HEK293 (cell line): ENCODE measurements around the gene PLCL2.

Experiments used
- CTCF ChIA-PET: fragments of 350-600 bp; formaldehyde crosslinking; extraction: SDS; loops from one replicate; lab custom pipeline; 2021; ENCODE audit warnings: antibody characterized with exemption; lab: Yijun Ruan, JAX
- POLR2A ChIA-PET: fragments of 300-600 bp; formaldehyde crosslinking; extraction: SDS; loops from one replicate; lab custom pipeline; 2020; ENCODE audit warnings: antibody characterized with exemption, inconsistent platforms; lab: Yijun Ruan, JAX
- H3K27ac ChIP-seq: fragments of 200-500 bp; sonication (Bioruptor generic); 2 replicates; pipeline ENCODE4 v1.5.1; 2014; ENCODE audit warnings: low read depth, low read length, control low read depth, inconsistent platforms; ENCODE audit errors: extremely low read depth
- H3K36me3 ChIP-seq, 2 experiments: fragments of 200-500 bp in 1 of 2; sonication (Bioruptor generic) in 1 of 2; 1 replicate in 1 of 2; 2 replicates in 1 of 2; pipeline ENCODE4 v1.5.1; 2014 to 2017; ENCODE audit warnings: inconsistent platforms in 2 of 2, low read length in 2 of 2; ENCODE audit not compliant: control insufficient read depth in 2 of 2, insufficient read depth in 1 of 2
- H3K4me1 ChIP-seq: fragments of 200-500 bp; sonication (Bioruptor generic); 2 replicates; pipeline ENCODE4 v1.5.1; 2014; ENCODE audit warnings: mild to moderate bottlenecking, low read length, inconsistent platforms; ENCODE audit not compliant: control insufficient read depth, insufficient read depth
- H3K4me3 ChIP-seq: 2 replicates; pipeline ENCODE4 v1.5.1; 2011; ENCODE audit warnings: low read depth, mild to moderate bottlenecking, control low read depth, low read length, moderate library complexity
- H3K9me3 ChIP-seq: fragments of 200-500 bp; sonication (Bioruptor generic); 2 replicates; pipeline ENCODE4 v1.5.1; 2014; ENCODE audit warnings: low read depth, low read length, inconsistent platforms; ENCODE audit not compliant: control insufficient read depth, insufficient read depth
- HOXC10 ChIP-seq: sonication (generic); formaldehyde crosslinking; IDR thresholded peaks from 2 replicates; pipeline ENCODE4 v1.8.1; 2023; ENCODE audit warnings: mild to moderate bottlenecking, missing genetic modification reagents
- ZBTB7A ChIP-seq: fragments of 450-650 bp; formaldehyde crosslinking; IDR thresholded peaks from 2 replicates; pipeline ENCODE4 v1.5.1; 2016; ENCODE audit warnings: low read depth, missing biosample characterization, missing genetic modification characterization
- ZFP37 ChIP-seq: fragments of 450-650 bp; formaldehyde crosslinking; IDR thresholded peaks from 2 replicates; pipeline ENCODE4 v1.5.1; 2016; ENCODE audit warnings: missing biosample characterization, missing genetic modification characterization
- ZIC2 ChIP-seq: fragments of 450-650 bp; formaldehyde crosslinking; IDR thresholded peaks from 2 replicates; pipeline ENCODE4 v1.5.1; 2016; ENCODE audit warnings: missing biosample characterization, missing genetic modification characterization
- ZNF132 ChIP-seq: fragments of 450-650 bp; formaldehyde crosslinking; IDR thresholded peaks from 2 replicates; pipeline ENCODE4 v1.5.1; 2017; ENCODE audit warnings: missing biosample characterization, missing genetic modification characterization, borderline replicate concordance
- ZNF140 ChIP-seq: fragments of 450-650 bp; formaldehyde crosslinking; IDR thresholded peaks from 2 replicates; pipeline ENCODE4 v1.5.1; 2016; ENCODE audit warnings: missing biosample characterization, missing genetic modification characterization
- ZNF302 ChIP-seq: fragments of 450-650 bp; formaldehyde crosslinking; IDR thresholded peaks from 2 replicates; pipeline ENCODE4 v1.5.1; 2016; ENCODE audit warnings: missing biosample characterization, missing genetic modification characterization, low read depth
- ZNF37A ChIP-seq: fragments of 450-650 bp; IDR thresholded peaks from 2 replicates; pipeline ENCODE4 v1.5.1; 2018; ENCODE audit warnings: missing biosample characterization, missing genetic modification characterization
- ZNF391 ChIP-seq: fragments of 450-650 bp; formaldehyde crosslinking; IDR thresholded peaks from 2 replicates; pipeline ENCODE4 v1.5.1; 2016; ENCODE audit warnings: low read depth, missing biosample characterization, missing genetic modification characterization, borderline replicate concordance
- ZNF501 ChIP-seq: fragments of 450-650 bp; formaldehyde crosslinking; IDR thresholded peaks from 2 replicates; pipeline ENCODE4 v1.5.1; 2016; ENCODE audit warnings: missing biosample characterization, missing genetic modification characterization
- ZSCAN23 ChIP-seq: fragments of 450-650 bp; formaldehyde crosslinking; IDR thresholded peaks from 2 replicates; pipeline ENCODE4 v1.5.1; 2016; ENCODE audit warnings: missing biosample characterization, missing genetic modification characterization
- TF ChIP-seq, protein P1 (sequence below): fragments of 450-650 bp; formaldehyde crosslinking; IDR thresholded peaks from 2 replicates; pipeline ENCODE4 v1.5.1; 2017; ENCODE audit warnings: missing biosample characterization, missing genetic modification characterization
- TF ChIP-seq, protein P2 (sequence below): fragments of 450-650 bp; formaldehyde crosslinking; IDR thresholded peaks from 2 replicates; pipeline ENCODE4 v1.5.1; 2017; ENCODE audit warnings: missing biosample characterization, missing genetic modification characterization
- TF ChIP-seq, protein P3 (sequence below): fragments of 450-650 bp; formaldehyde crosslinking; IDR thresholded peaks from 2 replicates; pipeline ENCODE4 v1.5.1; 2017; ENCODE audit warnings: missing biosample characterization, missing genetic modification characterization
- TF ChIP-seq, protein P4 (sequence below): fragments of 450-650 bp; formaldehyde crosslinking; conservative IDR thresholded peaks from 2 replicates; pipeline ENCODE4 v1.5.1; 2016; ENCODE audit warnings: low read depth, missing biosample characterization, missing genetic modification characterization
- TF ChIP-seq, protein P5 (sequence below): fragments of 450-650 bp; formaldehyde crosslinking; IDR thresholded peaks from 2 replicates; pipeline ENCODE4 v1.5.0; 2017; ENCODE audit warnings: missing biosample characterization, missing genetic modification characterization, borderline replicate concordance
- TF ChIP-seq, protein P6 (sequence below): fragments of 450-650 bp; formaldehyde crosslinking; IDR thresholded peaks from 2 replicates; pipeline ENCODE4 v1.5.1; 2016; ENCODE audit warnings: missing biosample characterization, missing genetic modification characterization

The PLCL2 gene

DNA sequence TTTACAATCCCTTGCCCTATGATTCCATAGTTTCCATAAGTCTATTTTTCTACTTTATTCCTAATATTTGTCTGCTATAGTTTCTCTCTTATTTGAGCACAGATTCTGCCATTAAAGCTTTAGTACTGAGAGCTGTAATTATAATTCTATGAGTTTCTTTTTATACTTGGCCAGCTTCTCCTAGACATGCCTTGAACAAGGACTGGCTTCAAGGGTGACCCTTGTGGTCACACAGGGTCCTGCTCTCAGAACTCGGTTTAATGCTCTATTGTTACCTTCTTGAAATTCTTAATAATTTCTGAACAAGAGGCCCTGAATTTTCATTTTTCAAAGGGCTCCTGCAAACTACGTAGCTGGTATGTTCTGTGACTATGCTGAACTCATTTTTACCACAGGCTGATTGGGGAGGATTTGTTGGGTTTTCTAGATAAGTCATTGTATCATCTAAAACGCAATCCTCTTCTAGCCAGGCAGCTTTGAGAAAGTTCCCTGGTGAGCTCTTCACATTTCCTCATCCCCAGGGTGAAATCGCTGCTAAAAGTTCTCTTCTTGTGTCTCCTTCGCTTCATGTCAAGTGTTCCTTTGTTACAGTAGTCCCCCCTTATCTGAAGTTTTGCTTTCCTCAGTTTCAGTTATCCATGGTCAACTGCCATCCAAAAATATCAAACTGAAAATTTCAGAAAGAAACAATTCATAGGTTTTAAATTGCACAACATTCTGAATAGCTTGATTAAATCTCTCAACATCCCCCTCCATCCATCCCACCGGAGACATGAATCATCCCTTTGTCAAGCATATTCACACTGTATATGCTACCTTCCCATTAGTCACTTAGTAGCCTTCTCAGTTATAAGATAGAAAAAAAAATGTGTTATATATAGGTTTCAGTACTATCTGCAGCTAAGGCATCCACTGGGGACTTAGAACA lies 12.6 kb upstream of the PLCL2 start:
- ChIA-PET POLR2A (no interaction called here), CTCF (interaction anchor here (0.7 to 2.1 kb wide), 3 partner anchors 10 to 383 kb away, joined by 3 to 8 read pairs (median 6); partner anchors contain the start of gene PLCL2)
- H3K4me3 ChIP-seq: no peak overlapping the region
- TF ChIP-seq ZIC2 (tag by site-specific recombination) (no peak), ZNF391 (no peak), ZFP37 (tag by site-specific recombination) (no peak), ZNF132 (no peak), ZNF501 (tag by site-specific recombination) (no peak), ZNF37A (no peak), ZBTB7A (tag by site-specific recombination) (no peak), ZSCAN23 (tag by site-specific recombination) (no peak), HOXC10 (CRISPR knock-in tag) (no peak), ZNF140 (tag by site-specific recombination) (no peak), ZNF302 (tag by site-specific recombination) (no peak)
- TF ChIP-seq, protein P1, sequence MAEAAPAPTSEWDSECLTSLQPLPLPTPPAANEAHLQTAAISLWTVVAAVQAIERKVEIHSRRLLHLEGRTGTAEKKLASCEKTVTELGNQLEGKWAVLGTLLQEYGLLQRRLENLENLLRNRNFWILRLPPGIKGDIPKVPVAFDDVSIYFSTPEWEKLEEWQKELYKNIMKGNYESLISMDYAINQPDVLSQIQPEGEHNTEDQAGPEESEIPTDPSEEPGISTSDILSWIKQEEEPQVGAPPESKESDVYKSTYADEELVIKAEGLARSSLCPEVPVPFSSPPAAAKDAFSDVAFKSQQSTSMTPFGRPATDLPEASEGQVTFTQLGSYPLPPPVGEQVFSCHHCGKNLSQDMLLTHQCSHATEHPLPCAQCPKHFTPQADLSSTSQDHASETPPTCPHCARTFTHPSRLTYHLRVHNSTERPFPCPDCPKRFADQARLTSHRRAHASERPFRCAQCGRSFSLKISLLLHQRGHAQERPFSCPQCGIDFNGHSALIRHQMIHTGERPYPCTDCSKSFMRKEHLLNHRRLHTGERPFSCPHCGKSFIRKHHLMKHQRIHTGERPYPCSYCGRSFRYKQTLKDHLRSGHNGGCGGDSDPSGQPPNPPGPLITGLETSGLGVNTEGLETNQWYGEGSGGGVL (tag by site-specific recombination): no peak
- TF ChIP-seq, protein P2, sequence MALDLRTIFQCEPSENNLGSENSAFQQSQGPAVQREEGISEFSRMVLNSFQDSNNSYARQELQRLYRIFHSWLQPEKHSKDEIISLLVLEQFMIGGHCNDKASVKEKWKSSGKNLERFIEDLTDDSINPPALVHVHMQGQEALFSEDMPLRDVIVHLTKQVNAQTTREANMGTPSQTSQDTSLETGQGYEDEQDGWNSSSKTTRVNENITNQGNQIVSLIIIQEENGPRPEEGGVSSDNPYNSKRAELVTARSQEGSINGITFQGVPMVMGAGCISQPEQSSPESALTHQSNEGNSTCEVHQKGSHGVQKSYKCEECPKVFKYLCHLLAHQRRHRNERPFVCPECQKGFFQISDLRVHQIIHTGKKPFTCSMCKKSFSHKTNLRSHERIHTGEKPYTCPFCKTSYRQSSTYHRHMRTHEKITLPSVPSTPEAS: no peak
- TF ChIP-seq, protein P3, sequence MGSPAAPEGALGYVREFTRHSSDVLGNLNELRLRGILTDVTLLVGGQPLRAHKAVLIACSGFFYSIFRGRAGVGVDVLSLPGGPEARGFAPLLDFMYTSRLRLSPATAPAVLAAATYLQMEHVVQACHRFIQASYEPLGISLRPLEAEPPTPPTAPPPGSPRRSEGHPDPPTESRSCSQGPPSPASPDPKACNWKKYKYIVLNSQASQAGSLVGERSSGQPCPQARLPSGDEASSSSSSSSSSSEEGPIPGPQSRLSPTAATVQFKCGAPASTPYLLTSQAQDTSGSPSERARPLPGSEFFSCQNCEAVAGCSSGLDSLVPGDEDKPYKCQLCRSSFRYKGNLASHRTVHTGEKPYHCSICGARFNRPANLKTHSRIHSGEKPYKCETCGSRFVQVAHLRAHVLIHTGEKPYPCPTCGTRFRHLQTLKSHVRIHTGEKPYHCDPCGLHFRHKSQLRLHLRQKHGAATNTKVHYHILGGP (tag by site-specific recombination): no peak
- TF ChIP-seq, protein P4, sequence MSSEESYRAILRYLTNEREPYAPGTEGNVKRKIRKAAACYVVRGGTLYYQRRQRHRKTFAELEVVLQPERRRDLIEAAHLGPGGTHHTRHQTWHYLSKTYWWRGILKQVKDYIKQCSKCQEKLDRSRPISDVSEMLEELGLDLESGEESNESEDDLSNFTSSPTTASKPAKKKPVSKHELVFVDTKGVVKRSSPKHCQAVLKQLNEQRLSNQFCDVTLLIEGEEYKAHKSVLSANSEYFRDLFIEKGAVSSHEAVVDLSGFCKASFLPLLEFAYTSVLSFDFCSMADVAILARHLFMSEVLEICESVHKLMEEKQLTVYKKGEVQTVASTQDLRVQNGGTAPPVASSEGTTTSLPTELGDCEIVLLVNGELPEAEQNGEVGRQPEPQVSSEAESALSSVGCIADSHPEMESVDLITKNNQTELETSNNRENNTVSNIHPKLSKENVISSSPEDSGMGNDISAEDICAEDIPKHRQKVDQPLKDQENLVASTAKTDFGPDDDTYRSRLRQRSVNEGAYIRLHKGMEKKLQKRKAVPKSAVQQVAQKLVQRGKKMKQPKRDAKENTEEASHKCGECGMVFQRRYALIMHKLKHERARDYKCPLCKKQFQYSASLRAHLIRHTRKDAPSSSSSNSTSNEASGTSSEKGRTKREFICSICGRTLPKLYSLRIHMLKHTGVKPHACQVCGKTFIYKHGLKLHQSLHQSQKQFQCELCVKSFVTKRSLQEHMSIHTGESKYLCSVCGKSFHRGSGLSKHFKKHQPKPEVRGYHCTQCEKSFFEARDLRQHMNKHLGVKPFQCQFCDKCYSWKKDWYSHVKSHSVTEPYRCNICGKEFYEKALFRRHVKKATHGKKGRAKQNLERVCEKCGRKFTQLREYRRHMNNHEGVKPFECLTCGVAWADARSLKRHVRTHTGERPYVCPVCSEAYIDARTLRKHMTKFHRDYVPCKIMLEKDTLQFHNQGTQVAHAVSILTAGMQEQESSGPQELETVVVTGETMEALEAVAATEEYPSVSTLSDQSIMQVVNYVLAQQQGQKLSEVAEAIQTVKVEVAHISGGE (tag by site-specific recombination): no peak
- TF ChIP-seq, protein P5, sequence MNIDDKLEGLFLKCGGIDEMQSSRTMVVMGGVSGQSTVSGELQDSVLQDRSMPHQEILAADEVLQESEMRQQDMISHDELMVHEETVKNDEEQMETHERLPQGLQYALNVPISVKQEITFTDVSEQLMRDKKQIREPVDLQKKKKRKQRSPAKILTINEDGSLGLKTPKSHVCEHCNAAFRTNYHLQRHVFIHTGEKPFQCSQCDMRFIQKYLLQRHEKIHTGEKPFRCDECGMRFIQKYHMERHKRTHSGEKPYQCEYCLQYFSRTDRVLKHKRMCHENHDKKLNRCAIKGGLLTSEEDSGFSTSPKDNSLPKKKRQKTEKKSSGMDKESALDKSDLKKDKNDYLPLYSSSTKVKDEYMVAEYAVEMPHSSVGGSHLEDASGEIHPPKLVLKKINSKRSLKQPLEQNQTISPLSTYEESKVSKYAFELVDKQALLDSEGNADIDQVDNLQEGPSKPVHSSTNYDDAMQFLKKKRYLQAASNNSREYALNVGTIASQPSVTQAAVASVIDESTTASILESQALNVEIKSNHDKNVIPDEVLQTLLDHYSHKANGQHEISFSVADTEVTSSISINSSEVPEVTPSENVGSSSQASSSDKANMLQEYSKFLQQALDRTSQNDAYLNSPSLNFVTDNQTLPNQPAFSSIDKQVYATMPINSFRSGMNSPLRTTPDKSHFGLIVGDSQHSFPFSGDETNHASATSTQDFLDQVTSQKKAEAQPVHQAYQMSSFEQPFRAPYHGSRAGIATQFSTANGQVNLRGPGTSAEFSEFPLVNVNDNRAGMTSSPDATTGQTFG: no peak
- TF ChIP-seq, protein P6, sequence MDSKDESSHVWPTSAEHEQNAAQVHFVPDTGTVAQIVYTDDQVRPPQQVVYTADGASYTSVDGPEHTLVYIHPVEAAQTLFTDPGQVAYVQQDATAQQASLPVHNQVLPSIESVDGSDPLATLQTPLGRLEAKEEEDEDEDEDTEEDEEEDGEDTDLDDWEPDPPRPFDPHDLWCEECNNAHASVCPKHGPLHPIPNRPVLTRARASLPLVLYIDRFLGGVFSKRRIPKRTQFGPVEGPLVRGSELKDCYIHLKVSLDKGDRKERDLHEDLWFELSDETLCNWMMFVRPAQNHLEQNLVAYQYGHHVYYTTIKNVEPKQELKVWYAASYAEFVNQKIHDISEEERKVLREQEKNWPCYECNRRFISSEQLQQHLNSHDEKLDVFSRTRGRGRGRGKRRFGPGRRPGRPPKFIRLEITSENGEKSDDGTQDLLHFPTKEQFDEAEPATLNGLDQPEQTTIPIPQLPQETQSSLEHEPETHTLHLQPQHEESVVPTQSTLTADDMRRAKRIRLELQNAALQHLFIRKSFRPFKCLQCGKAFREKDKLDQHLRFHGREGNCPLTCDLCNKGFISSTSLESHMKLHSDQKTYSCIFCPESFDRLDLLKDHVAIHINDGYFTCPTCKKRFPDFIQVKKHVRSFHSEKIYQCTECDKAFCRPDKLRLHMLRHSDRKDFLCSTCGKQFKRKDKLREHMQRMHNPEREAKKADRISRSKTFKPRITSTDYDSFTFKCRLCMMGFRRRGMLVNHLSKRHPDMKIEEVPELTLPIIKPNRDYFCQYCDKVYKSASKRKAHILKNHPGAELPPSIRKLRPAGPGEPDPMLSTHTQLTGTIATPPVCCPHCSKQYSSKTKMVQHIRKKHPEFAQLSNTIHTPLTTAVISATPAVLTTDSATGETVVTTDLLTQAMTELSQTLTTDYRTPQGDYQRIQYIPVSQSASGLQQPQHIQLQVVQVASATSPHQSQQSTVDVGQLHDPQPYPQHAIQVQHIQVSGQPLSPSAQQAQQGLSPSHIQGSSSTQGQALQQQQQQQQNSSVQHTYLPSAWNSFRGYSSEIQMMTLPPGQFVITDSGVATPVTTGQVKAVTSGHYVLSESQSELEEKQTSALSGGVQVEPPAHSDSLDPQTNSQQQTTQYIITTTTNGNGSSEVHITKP (tag by site-specific recombination): no peak
- H3K36me3 ChIP-seq: no peaks in the 10 kb centered on the region
- no peaks in the 10 kb centered on the region; the same call in 1 of the 2 replicates for H3K4me1 ChIP-seq
- H3K9me3 ChIP-seq: no peaks in the 10 kb centered on the region
- H3K27ac ChIP-seq: no peak overlapping the region
